ENCODE data around the gene UBE2F. TPM values are rescaled to one million over a fixed set of nuclear protein-coding genes. Genes with fewer than 3 reads are reported as not detected.

The UBE2F gene
- total and polyA plus RNA-seq, 8 donors = 6.4 to 87.0 (median 44.9) TPM; not detected in 1

DNA sequence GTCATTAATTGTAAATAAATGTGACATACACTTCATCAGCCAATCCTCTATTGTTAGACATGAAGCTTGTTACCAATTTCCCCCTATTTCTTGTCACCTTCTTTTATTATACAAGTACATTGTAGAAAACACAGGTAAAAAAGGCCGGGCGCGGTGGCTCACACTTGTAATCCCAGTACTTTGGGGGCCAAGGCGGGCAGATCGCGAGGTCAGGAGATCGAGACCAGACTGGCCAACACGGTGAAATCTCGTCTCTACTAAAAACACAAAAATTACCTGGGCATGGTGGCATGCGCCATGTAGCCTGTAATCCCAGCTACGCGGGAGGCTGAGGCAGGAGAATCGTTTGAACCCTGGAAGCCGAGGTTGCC lies 42.7 kb upstream of the UBE2F start:
- TF ChIP-seq POLR2A (IDR thresholded peaks at IDR 0.05) (no peak), POLR2AphosphoS5 (IDR thresholded peaks at IDR 0.05) (no peak), EP300 (IDR thresholded peaks at IDR 0.05) (no peak), CTCF (IDR thresholded peaks at IDR 0.05) (no peak)
- DNase-seq = no peak
- H3K4me3 ChIP-seq = no peak overlapping the region
- peaks cover 0 to 18% (median 10%) of the 10 kb centered on the region in 4 donors for H3K4me1 ChIP-seq
- intact Hi-C loops (cut with DNase I; ENCODE audit: low total_unique reads) = loop anchor here (10.0 kb wide), 1 partner anchor 69 kb away; the partner anchor contains the start of gene RAMP1
- no peaks in the 10 kb centered on the region for H3K9me3 ChIP-seq
- H3K27me3 ChIP-seq = no peaks in the 10 kb centered on the region
- H3K36me3 ChIP-seq = no peaks in the 10 kb centered on the region
- 93 to 97% (median 93%) methylated on average over 14 of the region's 14 CpGs for WGBS, 5 donors
- H3K27ac ChIP-seq = no peak overlapping the region

DNA sequence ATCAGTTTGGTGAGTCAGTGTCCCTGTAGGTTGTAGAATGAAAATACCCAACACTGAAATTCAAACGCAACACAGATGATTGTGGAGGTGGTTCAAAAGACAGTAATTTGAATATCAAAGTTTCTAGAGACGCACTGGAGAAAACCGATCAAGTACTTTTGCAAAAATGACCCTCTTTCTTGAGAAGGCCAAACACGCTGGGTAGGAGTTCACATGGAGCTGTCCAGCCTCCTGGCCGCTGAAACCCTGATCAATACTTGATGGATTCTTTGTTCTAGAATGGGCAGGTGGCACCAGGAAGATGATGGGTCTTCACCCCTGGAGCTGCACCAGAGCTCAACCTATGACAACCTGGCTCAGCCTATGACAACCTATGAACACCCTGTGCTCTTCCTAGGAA lies 39.7 kb upstream of the UBE2F start:
- 69 to 80% (median 75%) methylated on average over 5 of the region's 5 CpGs for WGBS, 5 donors
- TF ChIP-seq POLR2A (IDR thresholded peaks at IDR 0.05) (no peak), CTCF (IDR thresholded peaks at IDR 0.05) (no peak)
- intact Hi-C loops (cut with DNase I; ENCODE audit: low total_unique reads) = loop anchor here (10.0 kb wide), 1 partner anchor 72 kb away; the partner anchor contains the start of gene RAMP1
- Histone ChIP-seq H3K9me3 (no peaks in the 10 kb centered on the region), H3K36me3 (no peaks in the 10 kb centered on the region), H3K4me1 (peaks cover 0 to 25% (median 14%) of the 10 kb centered on the region in 4 donors), H3K27ac (no peak overlapping the region), H3K4me3 (no peak overlapping the region), H3K27me3 (no peaks in the 10 kb centered on the region)
- no peak for DNase-seq

GRCh38 chr2:237927986-237928385 lies 38.8 kb upstream of the UBE2F start:
- H3K27me3 ChIP-seq = no peaks in the 10 kb centered on the region
- TF ChIP-seq POLR2AphosphoS5 (IDR thresholded peaks at IDR 0.05) = no peak
- no peak for TF ChIP-seq CTCF (IDR thresholded peaks at IDR 0.05)
- no peak for TF ChIP-seq EP300 (IDR thresholded peaks at IDR 0.05)
- TF ChIP-seq POLR2A (IDR thresholded peaks at IDR 0.05) = no peak
- intact Hi-C loops (cut with DNase I; ENCODE audit: low total_unique reads) = loop anchor here (10.0 kb wide), 1 partner anchor 73 kb away; the partner anchor contains the start of gene RAMP1
- DNase-seq = no peak
- H3K4me3 ChIP-seq = no peak overlapping the region
- no peaks in the 10 kb centered on the region for H3K36me3 ChIP-seq
- WGBS, 5 donors = 65 to 83% (median 69%) methylated on average over 4 of the region's 4 CpGs
- no peaks in the 10 kb centered on the region for H3K9me3 ChIP-seq
- H3K27ac ChIP-seq = no peak overlapping the region
- peaks cover 0 to 23% (median 12%) of the 10 kb centered on the region in 4 donors for H3K4me1 ChIP-seq

GRCh38 chr2:237929979-237930378 lies 36.8 kb upstream of the UBE2F start:
- WGBS, 5 donors = 91 to 95% (median 93%) methylated on average over 9 of the region's 9 CpGs
- TF ChIP-seq POLR2A (IDR thresholded peaks at IDR 0.05) (no peak), POLR2AphosphoS5 (IDR thresholded peaks at IDR 0.05) (no peak), CTCF (IDR thresholded peaks at IDR 0.05) (no peak), EP300 (IDR thresholded peaks at IDR 0.05) (no peak)
- intact Hi-C loops (cut with DNase I; ENCODE audit: low total_unique reads) = loop anchor here (10.0 kb wide), 1 partner anchor 75 kb away; the partner anchor contains the start of gene RAMP1

More at GRCh38 chr2:237929979-237930378, 36.8 kb upstream of the UBE2F start:
- DNase-seq = no peak
- no peaks in the 10 kb centered on the region for H3K27me3 ChIP-seq
- H3K4me1 ChIP-seq = peaks cover 0 to 16% (median 6%) of the 10 kb centered on the region in 4 donors
- H3K9me3 ChIP-seq = no peaks in the 10 kb centered on the region
- no peak overlapping the region for H3K27ac ChIP-seq
- no peak overlapping the region for H3K4me3 ChIP-seq
- H3K36me3 ChIP-seq = no peaks in the 10 kb centered on the region
